ENCODE data around the gene MYLK. TPM values are rescaled to one million over a fixed set of nuclear protein-coding genes. Genes with fewer than 3 reads are reported as not detected.

MYLK gene
- total and polyA plus RNA-seq, 9 of the 15 experiments (the other 6 are each of a cell fraction or from before 2014, with no cell fraction given), result 0.11 to 0.53 (median 0.18) TPM; not detected in 2

DNA sequence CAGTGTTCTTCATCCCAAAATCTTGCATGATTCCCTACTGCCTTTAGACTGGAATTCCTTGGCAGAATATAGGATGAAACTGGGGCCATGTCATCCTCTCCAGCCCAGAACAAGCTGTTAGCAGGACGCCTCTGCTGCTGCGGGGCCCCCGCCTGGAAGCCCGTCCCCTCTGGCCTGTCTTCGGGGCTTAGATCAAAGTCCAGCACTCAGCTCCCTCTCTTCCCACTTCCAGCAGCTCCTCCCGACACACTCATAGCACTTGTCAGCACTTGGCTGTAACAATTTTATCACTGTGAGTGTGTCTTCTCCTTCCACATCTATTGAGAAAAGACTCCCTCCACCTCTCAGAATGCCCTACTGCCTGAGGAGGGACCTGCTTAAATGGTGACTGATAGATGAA lies 187.3 kb downstream of the MYLK start (continued):
- TF ChIP-seq TCF7L2 (IDR thresholded peaks at IDR 0.05; ENCODE audit: low read depth, low read length) (no peak), ZFPM2 (CRISPR knock-in tag; IDR thresholded peaks at IDR 0.05) (no peak), TEAD4 (IDR thresholded peaks at IDR 0.05; ENCODE audit: low read length) (no peak), TEAD4 (CRISPR knock-in tag; IDR thresholded peaks at IDR 0.05; ENCODE audit: borderline replicate concordance) (no peak), FOXJ2 (tag; IDR thresholded peaks at IDR 0.05) (no peak)
- TF ChIP-seq, protein P1, sequence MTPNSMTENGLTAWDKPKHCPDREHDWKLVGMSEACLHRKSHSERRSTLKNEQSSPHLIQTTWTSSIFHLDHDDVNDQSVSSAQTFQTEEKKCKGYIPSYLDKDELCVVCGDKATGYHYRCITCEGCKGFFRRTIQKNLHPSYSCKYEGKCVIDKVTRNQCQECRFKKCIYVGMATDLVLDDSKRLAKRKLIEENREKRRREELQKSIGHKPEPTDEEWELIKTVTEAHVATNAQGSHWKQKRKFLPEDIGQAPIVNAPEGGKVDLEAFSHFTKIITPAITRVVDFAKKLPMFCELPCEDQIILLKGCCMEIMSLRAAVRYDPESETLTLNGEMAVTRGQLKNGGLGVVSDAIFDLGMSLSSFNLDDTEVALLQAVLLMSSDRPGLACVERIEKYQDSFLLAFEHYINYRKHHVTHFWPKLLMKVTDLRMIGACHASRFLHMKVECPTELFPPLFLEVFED (CRISPR knock-in tag; conservative IDR thresholded peaks at IDR 0.05), result no peak

DNA sequence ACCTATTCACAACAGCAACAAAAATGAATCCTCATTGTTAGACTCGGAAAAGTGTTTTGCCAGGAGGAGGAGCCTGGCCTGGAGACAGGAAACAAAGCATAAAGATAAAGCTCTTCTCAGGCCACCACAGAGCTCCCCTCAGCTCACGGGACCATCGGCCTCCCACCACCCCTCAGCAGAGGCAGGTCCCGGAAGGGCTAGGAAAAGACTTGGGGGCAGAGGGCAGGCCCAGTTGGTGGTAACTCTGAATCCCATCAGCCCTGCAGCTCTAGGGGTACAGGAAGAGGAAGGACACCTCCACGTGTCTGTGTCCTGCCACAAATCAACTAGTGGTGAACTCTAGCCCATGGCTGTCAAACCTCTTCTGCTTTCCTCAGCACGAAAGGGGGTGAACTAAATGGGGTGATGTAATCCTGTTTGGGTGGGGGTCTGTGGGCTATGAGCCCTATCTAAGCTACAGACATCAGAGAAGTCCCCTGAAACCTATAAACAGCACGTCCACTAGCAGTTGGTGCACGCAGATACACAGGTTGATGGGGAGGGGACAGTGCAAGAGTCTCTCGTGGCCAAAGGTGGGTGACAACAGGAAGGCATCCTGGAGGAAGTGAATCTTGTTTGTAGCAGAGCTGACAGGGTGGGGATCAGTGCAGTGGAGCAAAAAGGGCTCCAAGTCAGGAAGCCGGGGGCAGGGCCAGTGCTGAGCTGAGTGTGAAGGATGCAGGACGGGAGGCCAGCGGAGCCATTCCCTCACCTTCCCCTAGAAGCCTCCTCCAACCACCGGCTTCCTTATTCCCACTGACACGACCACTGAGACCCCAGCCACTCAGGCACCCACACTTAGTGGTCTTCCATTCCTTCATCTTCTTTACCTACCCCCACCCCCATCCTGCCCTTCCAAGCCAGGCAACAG lies 188.1 kb downstream of the MYLK start:
- H3K27ac ChIP-seq (ENCODE audit: extremely low read depth, low read depth, low read length), result no peak overlapping the region
- ChIA-PET POLR2A (interaction anchor here (1.0 kb wide), 1 partner anchor 11 kb away, joined by 3 read pairs; no protein-coding TSS in a partner anchor), CTCF (ENCODE audit: low intra/inter-chr PET ratio) (no interaction called here)
- H3K79me2 ChIP-seq (ENCODE audit: control insufficient read depth, insufficient read depth, low read length), result no peaks in the 10 kb centered on the region
- H3K9ac ChIP-seq (ENCODE audit: insufficient read depth in 1 of 2, low read depth in 2 of 2, low read length in 2 of 2), result no peak overlapping the region
- H2AFZ ChIP-seq (ENCODE audit: low read depth, low read length), result no peak overlapping the region
- H3K36me3 ChIP-seq (ENCODE audit: control insufficient read depth, insufficient read depth, low read length), result no peaks in the 10 kb centered on the region
- FAIRE-seq (no peak), ATAC-seq (no peak; the same call in 2 of the 3 replicates), DNase-seq (ENCODE audit: extremely low read depth in 1 of 4, low spot score in 3 of 4) (no peak)
- no peaks in the 10 kb centered on the region for H3K9me1 ChIP-seq (ENCODE audit: control insufficient read depth, insufficient read depth, low read length)
- TF ChIP-seq ILK (tag; IDR thresholded peaks at IDR 0.05; ENCODE audit: borderline replicate concordance, low read depth) (no peak), GABPA (tag; conservative IDR thresholded peaks at IDR 0.05; ENCODE audit: low read depth) (0 out of 2 replicates have a peak, but pooled peaks have one; percentile 30), KAT7 (CRISPR knock-in tag; IDR thresholded peaks at IDR 0.05; ENCODE audit: borderline replicate concordance) (no peak), ZNF431 (CRISPR knock-in tag; IDR thresholded peaks at IDR 0.05) (peak; percentile 71)
- TF ChIP-seq, protein P2, sequence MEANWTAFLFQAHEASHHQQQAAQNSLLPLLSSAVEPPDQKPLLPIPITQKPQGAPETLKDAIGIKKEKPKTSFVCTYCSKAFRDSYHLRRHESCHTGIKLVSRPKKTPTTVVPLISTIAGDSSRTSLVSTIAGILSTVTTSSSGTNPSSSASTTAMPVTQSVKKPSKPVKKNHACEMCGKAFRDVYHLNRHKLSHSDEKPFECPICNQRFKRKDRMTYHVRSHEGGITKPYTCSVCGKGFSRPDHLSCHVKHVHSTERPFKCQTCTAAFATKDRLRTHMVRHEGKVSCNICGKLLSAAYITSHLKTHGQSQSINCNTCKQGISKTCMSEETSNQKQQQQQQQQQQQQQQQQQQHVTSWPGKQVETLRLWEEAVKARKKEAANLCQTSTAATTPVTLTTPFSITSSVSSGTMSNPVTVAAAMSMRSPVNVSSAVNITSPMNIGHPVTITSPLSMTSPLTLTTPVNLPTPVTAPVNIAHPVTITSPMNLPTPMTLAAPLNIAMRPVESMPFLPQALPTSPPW (CRISPR knock-in tag; IDR thresholded peaks at IDR 0.05), result peak; percentile 7; the same call in 1 of the 2 replicates
- H3K4me3 ChIP-seq, result no peak overlapping the region
- no peak overlapping the region for H3K4me2 ChIP-seq (ENCODE audit: insufficient read depth, low read length)
- no peaks in the 10 kb centered on the region for H4K20me1 ChIP-seq (replicated peaks; ENCODE audit: control insufficient read depth, insufficient read depth, low read length)
- no TSS peak for BruUV-seq (replicated peaks)
- H3K4me1 ChIP-seq (replicated peaks in 1 of 2; ENCODE audit: control insufficient read depth in 2 of 2, insufficient read depth in 2 of 2, low read length in 2 of 2), result no peaks in the 10 kb centered on the region
- no peaks in the 10 kb centered on the region for H3K9me3 ChIP-seq (replicated peaks; ENCODE audit: control insufficient read depth, insufficient read depth, low read depth, low read length)
- intact Hi-C loops (cut with micrococcal nuclease), result no loop called here
- in situ Hi-C loops (cut with MboI), result no loop called here
- H3K27me3 ChIP-seq (ENCODE audit: control insufficient read depth in 2 of 2, insufficient read depth in 2 of 2, low read length in 2 of 2), result peaks cover 0 to 41% of the 10 kb centered on the region in 2 experiments; a peak in 3 of 5 replicates
- WGBS (ENCODE audit: insufficient coverage, low coverage, missing lambda C conversion rate), result 1% methylated on average over 14 of the region's 14 CpGs

All from K562 (cell line).